Measurements from ENCODE around the gene TNKS2.

DNA sequence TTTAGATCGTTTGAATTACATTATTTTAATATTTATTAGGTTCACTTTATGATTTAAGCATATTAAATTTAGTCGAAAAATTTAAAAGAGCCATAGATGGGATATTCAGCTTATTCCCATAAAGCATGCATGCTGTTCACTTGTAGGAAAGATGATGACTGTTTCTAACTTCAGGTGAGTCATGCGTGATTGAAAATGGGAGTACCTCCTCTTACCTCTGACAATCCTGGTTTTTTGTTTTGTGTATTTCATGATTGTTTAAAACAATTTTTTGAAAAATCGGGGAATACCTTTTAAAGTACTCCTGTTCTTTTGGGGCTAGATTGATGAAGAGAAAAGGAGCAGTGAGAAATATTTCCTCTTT lies 1.4 kb downstream of the TNKS2 start:
- TF ChIP-seq, protein P1, sequence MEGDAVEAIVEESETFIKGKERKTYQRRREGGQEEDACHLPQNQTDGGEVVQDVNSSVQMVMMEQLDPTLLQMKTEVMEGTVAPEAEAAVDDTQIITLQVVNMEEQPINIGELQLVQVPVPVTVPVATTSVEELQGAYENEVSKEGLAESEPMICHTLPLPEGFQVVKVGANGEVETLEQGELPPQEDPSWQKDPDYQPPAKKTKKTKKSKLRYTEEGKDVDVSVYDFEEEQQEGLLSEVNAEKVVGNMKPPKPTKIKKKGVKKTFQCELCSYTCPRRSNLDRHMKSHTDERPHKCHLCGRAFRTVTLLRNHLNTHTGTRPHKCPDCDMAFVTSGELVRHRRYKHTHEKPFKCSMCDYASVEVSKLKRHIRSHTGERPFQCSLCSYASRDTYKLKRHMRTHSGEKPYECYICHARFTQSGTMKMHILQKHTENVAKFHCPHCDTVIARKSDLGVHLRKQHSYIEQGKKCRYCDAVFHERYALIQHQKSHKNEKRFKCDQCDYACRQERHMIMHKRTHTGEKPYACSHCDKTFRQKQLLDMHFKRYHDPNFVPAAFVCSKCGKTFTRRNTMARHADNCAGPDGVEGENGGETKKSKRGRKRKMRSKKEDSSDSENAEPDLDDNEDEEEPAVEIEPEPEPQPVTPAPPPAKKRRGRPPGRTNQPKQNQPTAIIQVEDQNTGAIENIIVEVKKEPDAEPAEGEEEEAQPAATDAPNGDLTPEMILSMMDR (IDR thresholded peaks at IDR 0.05): no peak
- TF ChIP-seq POLR2AphosphoS5 (IDR thresholded peaks at IDR 0.05) (no peak), POLR2A (IDR thresholded peaks at IDR 0.05) (no peak)

Measured in prostate gland (tissue), 2 donors.